GM21515 (cell line): ENCODE measurements around the gene CCDC6.
"Not testable (repeated sequence)": the region's sequence is repeated elsewhere in the genome, so short reads cannot be mapped to it uniquely, and the experiment has no call there.

Source experiments
- ATAC-seq: cut with Tn5 transposase; IDR thresholded peaks from one replicate; pipeline ENCODE4 v1.9.1; 2021; ENCODE audit not compliant: unreplicated experiment

CCDC6 gene

GRCh38 chr10:59773088-59773487 is 133.3 kb downstream of the CCDC6 start:
- ATAC-seq: no peak

GRCh38 chr10:59771162-59771807 is 135.1 kb downstream of the CCDC6 start:
- no peak for ATAC-seq

GRCh38 chr10:59770689-59771088 is 135.7 kb downstream of the CCDC6 start:
- ATAC-seq: no peak

- no peak for ATAC-seq
These were observed 143.9 kb downstream of the CCDC6 start for GRCh38 chr10:59762505-59762904.

GRCh38 chr10:59757966-59758365 is 148.4 kb downstream of the CCDC6 start:
- no peak for ATAC-seq

- no peak for ATAC-seq
These were observed 151.4 kb downstream of the CCDC6 start for GRCh38 chr10:59754951-59755350.

- no peak for ATAC-seq
These were observed 153.1 kb downstream of the CCDC6 start, which contains the start of gene MRLN for GRCh38 chr10:59753267-59753666. MRLN (minus strand) TSS chr10:59753455.

GRCh38 chr10:59752278-59752940 is 153.9 kb downstream of the CCDC6 start:
- ATAC-seq: no peak

GRCh38 chr10:59750155-59750945 is 156.0 kb downstream of the CCDC6 start:
- ATAC-seq: no peak

- no peak for ATAC-seq
These were observed 157.5 kb downstream of the CCDC6 start for GRCh38 chr10:59748834-59749233.

- ATAC-seq: no peak
These were observed 161.1 kb downstream of the CCDC6 start for GRCh38 chr10:59745163-59745650.

- ATAC-seq: not testable (repeated sequence)
These were observed 161.6 kb downstream of the CCDC6 start for GRCh38 chr10:59744762-59745161.

- ATAC-seq: not testable (repeated sequence)
These were observed 162.2 kb downstream of the CCDC6 start for GRCh38 chr10:59744156-59744555.

GRCh38 chr10:59741583-59741982 is 164.8 kb downstream of the CCDC6 start:
- no peak for ATAC-seq

GRCh38 chr10:59741048-59741447 is 165.3 kb downstream of the CCDC6 start:
- ATAC-seq: no peak
